Esophagus (tissue), 2 donors: Measurements from ENCODE around the gene SPHKAP. TPM values are rescaled to one million over a fixed set of nuclear protein-coding genes. Genes with fewer than 3 reads are reported as not detected.

Source experiments
- H3K27ac ChIP-seq, 2 donors: one replicate each; pipeline ENCODE4 v1.5.1; 2013; ENCODE audit warnings: low read depth in 2 of 2, mild to moderate bottlenecking in 2 of 2, inconsistent platforms in 1 of 2, low read length in 1 of 2, moderate library complexity in 1 of 2
- H3K27me3 ChIP-seq, 2 donors: one replicate each; pipeline ENCODE4 v1.6.1; 2013; ENCODE audit warnings: low read length in 2 of 2, control low read depth in 1 of 2, mild to moderate bottlenecking in 1 of 2; ENCODE audit not compliant: insufficient read depth in 2 of 2, control insufficient read depth in 1 of 2
- H3K36me3 ChIP-seq, 2 donors: one replicate each; pipeline ENCODE4 v1.6.1; 2013; ENCODE audit warnings: low read length in 1 of 2; ENCODE audit not compliant: control insufficient read depth in 2 of 2, insufficient read depth in 2 of 2
- H3K4me1 ChIP-seq, 2 donors: one replicate each; pipeline ENCODE4 v1.6.1; 2013; ENCODE audit warnings: low read length in 1 of 2; ENCODE audit not compliant: control insufficient read depth in 2 of 2, insufficient read depth in 2 of 2
- H3K4me3 ChIP-seq, 2 donors: one replicate each; pipeline ENCODE4 v1.5.1; 2013; ENCODE audit warnings: low read length in 2 of 2, mild to moderate bottlenecking in 2 of 2, low read depth in 1 of 2, moderate library complexity in 1 of 2
- H3K9me3 ChIP-seq, 2 donors: one replicate each; pipeline ENCODE4 v1.6.1; 2013; ENCODE audit warnings: mild to moderate bottlenecking in 2 of 2, low read depth in 1 of 2, low read length in 1 of 2, moderate library complexity in 1 of 2; ENCODE audit not compliant: control insufficient read depth in 2 of 2, insufficient read depth in 1 of 2
- WGBS, 2 donors: extraction: QIAGEN DNeasy Blood & Tissue Kit; methylation state at CpG; one replicate each; pipeline ENCODE4 v1.1.7; 2013; 5-methylcytosine and 5-hydroxymethylcytosine counted together
- polyA plus RNA-seq, 2 donors: library from polyadenylated mRNA; stranded (reverse); fragments of 200-250 nt; gene quantifications; one replicate each; pipeline ENCODE4 v1.2.3, GENCODE V29; 2013
- donor health status: healthy with polysubstance abuse.
- donor health status: Bipolar disorder and iron deficiency.

The SPHKAP gene
- polyA plus RNA-seq, 2 donors: not detected

DNA sequence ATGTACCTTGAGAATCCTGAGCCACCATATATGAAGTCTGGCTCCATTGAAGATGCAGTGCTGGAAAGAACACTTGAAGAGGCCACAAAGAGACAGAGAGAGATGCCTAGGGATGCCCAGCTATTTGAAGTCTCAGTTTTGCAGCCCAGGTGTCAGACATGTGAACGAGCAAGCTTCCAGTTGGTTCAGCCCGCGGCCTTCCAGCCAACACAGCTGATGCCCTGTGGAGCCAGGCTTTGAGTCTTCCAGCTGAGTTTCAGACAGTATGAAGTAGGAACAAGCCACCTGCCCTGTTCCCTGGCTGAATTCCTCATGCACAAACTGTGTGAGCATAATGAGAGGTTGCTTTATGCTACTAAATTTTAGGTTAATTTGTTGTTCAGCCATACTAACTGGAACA is 108.8 kb downstream of the SPHKAP start:
- Histone ChIP-seq H3K9me3 (peaks cover 0 to 2% of the 10 kb centered on the region in 2 donors), H3K4me3 (no peak overlapping the region), H3K27ac (no peak overlapping the region), H3K36me3 (no peaks in the 10 kb centered on the region), H3K4me1 (no peaks in the 10 kb centered on the region), H3K27me3 (no peaks in the 10 kb centered on the region)
- 81 to 83% methylated on average over 3 of the region's 3 CpGs for WGBS, 2 donors

DNA sequence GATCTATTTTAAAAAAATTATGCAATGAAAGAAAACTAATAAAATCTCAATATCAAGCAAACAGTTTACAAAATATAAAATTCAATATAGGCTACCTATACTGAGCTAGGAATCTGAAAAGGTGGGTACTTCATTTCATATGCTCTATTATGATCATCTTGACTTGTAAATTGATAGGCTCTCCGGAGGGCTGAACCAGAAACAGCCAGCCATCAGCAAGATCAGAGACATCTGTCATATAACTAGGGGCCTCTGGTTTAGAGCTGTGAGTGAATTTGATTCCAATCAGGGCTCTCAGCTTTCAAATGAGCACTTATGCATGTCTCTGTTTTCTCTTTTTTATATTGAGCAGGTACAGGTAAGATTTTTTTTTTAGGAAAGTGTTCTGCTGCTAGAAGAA is 114.2 kb downstream of the SPHKAP start:
- 47 to 64% methylated on average over 1 of the region's 1 CpG for WGBS, 2 donors
- Histone ChIP-seq H3K27ac (no peak overlapping the region), H3K4me1 (no peaks in the 10 kb centered on the region)

DNA sequence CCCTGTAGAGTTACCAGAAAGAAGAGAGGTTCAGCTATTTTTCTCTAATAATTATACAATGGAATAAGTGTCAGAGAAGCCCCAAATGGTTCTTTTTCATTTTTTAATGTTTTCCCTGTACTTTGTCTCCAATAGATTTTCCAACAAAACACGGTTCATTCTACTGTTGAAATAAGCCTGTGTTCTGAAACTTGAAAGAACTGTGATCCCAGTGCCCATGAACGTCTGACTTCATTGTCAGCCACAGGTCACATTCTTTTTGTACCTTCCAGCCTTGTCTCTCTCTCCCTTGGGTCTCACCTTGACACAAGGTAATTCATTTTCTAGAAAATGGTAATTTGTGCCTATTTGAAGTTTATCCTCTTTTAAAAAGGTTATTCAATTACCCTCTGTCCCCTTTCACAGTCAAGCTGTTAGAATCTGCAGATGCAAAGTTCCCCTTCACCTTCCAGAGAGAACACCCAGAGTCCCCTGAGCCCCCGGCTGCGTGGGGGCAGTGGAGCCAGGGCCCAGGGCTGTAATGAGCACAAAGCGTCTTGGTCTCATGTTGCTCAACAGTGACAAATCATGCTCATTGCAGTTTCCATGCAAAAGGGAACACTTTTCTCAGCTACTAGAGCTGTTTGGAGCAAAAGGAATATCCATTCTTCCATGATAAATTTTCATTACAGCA is 115.2 kb downstream of the SPHKAP start:
- H3K4me3 ChIP-seq: no peak overlapping the region
- no peaks in the 10 kb centered on the region for H3K9me3 ChIP-seq
- H3K27me3 ChIP-seq: no peaks in the 10 kb centered on the region
- WGBS, 2 donors: 52 to 54% methylated on average over 5 of the region's 5 CpGs
- no peaks in the 10 kb centered on the region for H3K36me3 ChIP-seq
- H3K4me1 ChIP-seq: no peaks in the 10 kb centered on the region
- H3K27ac ChIP-seq: no peak overlapping the region

More for the DNA sequence above, 114.2 kb downstream of the SPHKAP start:
- Histone ChIP-seq H3K36me3 (no peaks in the 10 kb centered on the region), H3K27me3 (no peaks in the 10 kb centered on the region), H3K9me3 (no peaks in the 10 kb centered on the region), H3K4me3 (no peak overlapping the region)

DNA sequence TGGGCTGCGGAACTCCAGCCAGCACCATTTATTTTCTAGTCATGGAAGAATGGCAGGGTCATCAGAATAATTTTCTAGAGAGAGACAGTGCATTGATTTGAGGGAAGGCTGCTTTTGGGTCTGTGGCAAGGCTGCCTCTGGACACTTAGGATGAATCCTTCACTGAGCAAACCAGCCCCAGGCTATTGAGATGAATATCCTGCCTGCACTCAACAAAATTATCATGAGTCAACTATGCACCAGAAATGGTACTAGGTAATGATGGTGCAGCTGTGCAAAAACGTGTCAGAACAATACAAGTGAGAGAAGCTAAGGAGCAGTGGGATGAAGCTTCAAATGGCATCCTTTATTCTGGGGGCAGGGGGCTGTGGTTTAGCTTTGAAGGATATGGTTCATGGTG is 115.8 kb downstream of the SPHKAP start:
- no peak overlapping the region for H3K4me3 ChIP-seq
- 52 to 55% methylated on average over 2 of the region's 2 CpGs for WGBS, 2 donors
- no peaks in the 10 kb centered on the region for H3K9me3 ChIP-seq
- no peaks in the 10 kb centered on the region for H3K36me3 ChIP-seq
- no peak overlapping the region for H3K27ac ChIP-seq
- H3K27me3 ChIP-seq: no peaks in the 10 kb centered on the region
- H3K4me1 ChIP-seq: no peaks in the 10 kb centered on the region

GRCh38 chr2:228064796-228065315 is 116.6 kb downstream of the SPHKAP start:
- Histone ChIP-seq H3K9me3 (no peaks in the 10 kb centered on the region), H3K27me3 (no peaks in the 10 kb centered on the region), H3K36me3 (no peaks in the 10 kb centered on the region), H3K4me1 (no peaks in the 10 kb centered on the region), H3K27ac (no peak overlapping the region), H3K4me3 (no peak overlapping the region)

DNA sequence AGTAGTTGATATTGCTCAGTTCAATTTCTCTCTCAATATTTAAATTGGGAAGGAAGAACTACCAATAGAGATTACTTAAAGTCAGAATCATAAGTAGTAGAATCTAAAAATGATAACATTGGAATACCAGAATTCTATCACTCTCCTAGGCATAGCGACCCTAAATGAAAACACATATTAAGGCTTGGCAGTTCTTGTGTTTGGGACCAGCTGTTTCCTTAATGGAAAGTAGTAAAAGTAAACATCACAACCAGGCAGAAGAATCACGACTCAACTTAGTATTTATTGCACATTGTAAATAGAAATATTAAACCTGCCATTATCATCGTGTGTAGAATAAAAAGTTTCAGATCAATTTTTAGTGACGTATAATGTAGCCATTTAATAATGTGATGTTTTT is 117.5 kb downstream of the SPHKAP start:
- H3K36me3 ChIP-seq: no peaks in the 10 kb centered on the region
- WGBS, 2 donors: 57 to 60% methylated on average over 4 of the region's 4 CpGs
- no peak overlapping the region for H3K27ac ChIP-seq
- no peaks in the 10 kb centered on the region for H3K4me1 ChIP-seq
- H3K4me3 ChIP-seq: no peak overlapping the region
- no peaks in the 10 kb centered on the region for H3K27me3 ChIP-seq
- H3K9me3 ChIP-seq: no peaks in the 10 kb centered on the region

- Histone ChIP-seq H3K4me1 (no peaks in the 10 kb centered on the region), H3K36me3 (no peaks in the 10 kb centered on the region), H3K4me3 (no peak overlapping the region), H3K27me3 (no peaks in the 10 kb centered on the region), H3K9me3 (no peaks in the 10 kb centered on the region), H3K27ac (no peak overlapping the region)
- 40 to 51% methylated on average over 1 of the region's 1 CpG for WGBS, 2 donors
Measured at GRCh38 chr2:228063558-228063957, 117.9 kb downstream of the SPHKAP start.

- WGBS, 2 donors: 73 to 77% methylated on average over 2 of the region's 2 CpGs
- Histone ChIP-seq H3K4me1 (no peaks in the 10 kb centered on the region), H3K9me3 (no peaks in the 10 kb centered on the region), H3K4me3 (no peak overlapping the region), H3K36me3 (no peaks in the 10 kb centered on the region), H3K27me3 (no peaks in the 10 kb centered on the region), H3K27ac (no peak overlapping the region)
Measured at GRCh38 chr2:228059735-228060134, 121.8 kb downstream of the SPHKAP start.

DNA sequence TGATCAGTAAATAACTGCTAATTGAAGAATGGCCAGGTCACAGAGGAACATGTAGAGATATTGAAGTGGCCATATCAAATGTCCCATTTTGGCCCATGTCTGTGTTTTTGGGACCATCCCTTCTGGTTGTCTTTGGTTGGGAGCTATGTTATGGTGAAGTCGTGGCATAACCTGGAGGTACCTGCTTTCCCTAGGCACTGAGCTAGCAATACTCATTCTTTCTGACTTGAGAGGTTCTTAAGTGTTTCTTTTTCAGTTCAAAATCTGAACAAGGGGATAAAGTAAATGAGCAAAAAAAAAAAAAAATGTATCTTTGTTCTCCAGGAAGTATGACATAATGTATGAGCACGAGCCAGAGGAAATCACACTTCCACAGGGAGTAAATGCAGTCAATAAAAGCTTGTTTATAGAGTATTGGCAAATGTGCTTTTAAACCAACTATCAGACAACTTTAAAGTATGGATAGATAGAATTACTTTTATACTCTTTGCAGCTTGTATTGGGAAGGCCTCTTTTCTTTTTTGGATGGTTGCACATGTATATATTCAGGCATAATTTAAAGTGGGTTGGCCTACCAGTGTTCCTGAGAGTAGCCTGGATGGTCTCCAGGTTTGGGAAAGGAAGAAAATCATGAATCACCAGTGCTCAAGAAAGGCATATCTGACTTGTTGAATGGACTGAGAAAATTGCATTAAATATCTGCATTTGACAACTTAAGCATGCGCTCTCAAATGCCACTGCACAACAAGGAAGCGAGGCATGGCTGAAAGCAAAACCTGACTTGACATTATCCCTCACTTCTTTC is 125.0 kb downstream of the SPHKAP start:
- H3K27me3 ChIP-seq: no peaks in the 10 kb centered on the region
- H3K9me3 ChIP-seq: no peaks in the 10 kb centered on the region
- 58 to 64% methylated on average over 4 of the region's 4 CpGs for WGBS, 2 donors
- no peaks in the 10 kb centered on the region for H3K36me3 ChIP-seq
- H3K4me3 ChIP-seq: no peak overlapping the region
- H3K27ac ChIP-seq: no peak overlapping the region
- no peaks in the 10 kb centered on the region for H3K4me1 ChIP-seq
